ENCODE results near the gene MVB12B.
A peak's percentile ranks its signal among the peaks of the same experiment; 100 is the strongest.
"Not testable (repeated sequence)": the region's sequence is repeated elsewhere in the genome, so short reads cannot be mapped to it uniquely, and the experiment has no call there.

Gene MVB12B, protein sequence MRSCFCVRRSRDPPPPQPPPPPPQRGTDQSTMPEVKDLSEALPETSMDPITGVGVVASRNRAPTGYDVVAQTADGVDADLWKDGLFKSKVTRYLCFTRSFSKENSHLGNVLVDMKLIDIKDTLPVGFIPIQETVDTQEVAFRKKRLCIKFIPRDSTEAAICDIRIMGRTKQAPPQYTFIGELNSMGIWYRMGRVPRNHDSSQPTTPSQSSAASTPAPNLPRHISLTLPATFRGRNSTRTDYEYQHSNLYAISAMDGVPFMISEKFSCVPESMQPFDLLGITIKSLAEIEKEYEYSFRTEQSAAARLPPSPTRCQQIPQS

DNA sequence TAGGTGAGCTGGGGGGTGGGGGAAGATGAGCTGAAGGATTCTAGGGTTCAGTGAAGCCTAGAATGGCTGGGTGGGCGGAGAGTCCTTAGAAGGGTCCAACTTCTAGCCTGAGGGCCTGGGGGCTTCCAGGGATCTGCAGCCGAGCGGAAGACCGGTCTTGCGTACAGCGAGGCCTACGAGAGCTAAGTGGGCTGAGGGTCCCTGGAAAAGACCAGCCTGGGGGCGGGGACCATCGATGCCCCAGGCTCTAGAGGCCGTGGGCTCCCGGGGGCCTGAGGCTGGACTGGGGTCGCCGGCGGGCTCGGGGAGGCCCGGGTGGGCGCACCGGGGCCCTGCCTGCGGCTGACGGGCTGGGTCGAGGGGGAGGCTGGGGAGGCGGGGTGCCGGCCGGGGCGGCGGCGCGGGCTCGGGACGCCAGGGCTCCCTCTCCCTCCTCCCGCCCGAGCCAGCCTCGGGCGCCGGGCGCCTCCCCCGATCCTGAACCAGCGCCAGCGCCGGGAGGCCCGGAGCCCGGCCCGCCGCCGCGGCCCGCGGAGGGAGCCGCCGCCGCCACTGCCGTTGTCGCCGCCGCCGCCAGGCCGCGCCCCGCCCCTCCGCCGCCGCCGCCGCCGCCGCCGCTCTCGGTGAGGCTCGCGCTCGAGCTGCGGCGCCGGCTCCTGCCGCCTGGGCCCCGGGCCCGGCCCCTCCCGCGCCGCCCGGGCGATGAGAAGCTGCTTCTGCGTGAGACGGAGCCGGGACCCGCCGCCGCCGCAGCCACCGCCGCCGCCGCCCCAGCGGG is at the start of gene MVB12B:
Gene MVB12B (plus strand): TSS at position 602 of the 778 bp plus-strand sequence. CDS start 101 bp downstream, at position 703.
- Histone ChIP-seq H3K27me3 (ENCODE audit: control insufficient read depth, insufficient read depth, low read length) (peaks cover 4% of the 10 kb centered on the region), H3K4me3 (ENCODE audit: low read length) (peak within 1 kb of the TSS; percentile 36), H3K9ac (ENCODE audit: low read length) (peak within 1 kb of the TSS; percentile 70), H3K4me1 (ENCODE audit: control insufficient read depth, insufficient read depth, low read length) (no peaks in the 10 kb centered on the region), H3K9me3 (ENCODE audit: control insufficient read depth, low read length) (no peaks in the 10 kb centered on the region), H3K36me3 (ENCODE audit: control insufficient read depth, insufficient read depth, low read length) (no peaks in the 10 kb centered on the region)

DNA sequence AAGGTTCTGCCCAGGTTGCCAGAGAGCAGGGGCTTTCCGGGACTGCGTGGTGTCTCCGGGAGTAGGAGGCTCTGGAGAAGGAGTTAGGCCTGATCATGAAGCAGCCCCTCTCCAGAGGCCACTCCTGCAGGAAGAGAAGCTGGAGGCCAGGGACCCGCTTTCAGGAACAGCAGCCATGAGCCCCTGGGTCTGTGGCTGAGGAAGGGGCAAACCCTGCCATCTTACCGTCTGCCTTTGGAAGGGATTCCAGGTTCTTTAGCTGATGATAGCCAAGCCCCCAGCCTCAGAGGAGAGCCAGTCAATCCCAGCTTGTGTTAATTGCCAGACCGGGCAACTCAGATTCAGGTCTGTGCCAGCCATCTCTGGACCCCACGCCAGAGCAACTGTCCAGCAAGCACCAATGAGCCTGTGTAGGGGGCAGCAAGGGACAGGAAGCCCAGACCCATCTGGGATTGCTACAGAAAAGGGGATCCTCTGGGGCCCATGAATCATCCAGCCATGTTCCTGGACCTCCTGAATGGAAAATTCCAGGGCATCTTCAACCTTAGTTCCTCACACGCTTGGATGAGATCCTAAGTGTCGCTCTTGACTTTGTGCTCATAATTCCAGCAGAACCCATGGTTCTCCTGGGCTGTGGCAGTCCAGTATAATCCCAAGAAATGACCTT is 42.7 kb upstream of the MVB12B start:
- Histone ChIP-seq H3K9ac (ENCODE audit: low read length) (no peak overlapping the region), H3K4me1 (ENCODE audit: control insufficient read depth, insufficient read depth, low read length) (no peaks in the 10 kb centered on the region), H3K27me3 (ENCODE audit: control insufficient read depth, insufficient read depth, low read length) (no peaks in the 10 kb centered on the region), H3K36me3 (ENCODE audit: control insufficient read depth, insufficient read depth, low read length) (no peaks in the 10 kb centered on the region), H3K4me3 (ENCODE audit: low read length) (no peak overlapping the region), H3K9me3 (ENCODE audit: control insufficient read depth, low read length) (no peaks in the 10 kb centered on the region)

DNA sequence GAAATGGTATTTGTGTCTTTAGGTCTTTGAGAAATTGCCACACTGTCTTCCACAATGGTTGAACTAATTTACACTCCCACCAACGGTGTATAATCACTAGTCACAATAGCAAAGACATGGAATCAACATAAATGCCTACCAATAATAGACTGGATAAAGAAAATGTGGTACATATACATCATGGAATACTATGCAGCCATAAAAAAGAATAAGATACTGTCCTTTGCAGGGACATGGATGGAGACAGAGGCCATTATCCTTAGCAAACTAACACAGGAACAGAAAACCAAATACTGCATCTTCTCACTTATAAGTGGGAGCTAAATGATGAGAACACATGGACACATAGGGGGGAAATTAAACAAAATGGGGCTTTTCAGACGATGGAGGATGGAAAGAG is 41.0 kb upstream of the MVB12B start:
- H3K4me3 ChIP-seq (ENCODE audit: low read length); H3K9ac ChIP-seq (ENCODE audit: low read length); H3K27me3 ChIP-seq (ENCODE audit: control insufficient read depth, insufficient read depth, low read length); H3K36me3 ChIP-seq (ENCODE audit: control insufficient read depth, insufficient read depth, low read length); H3K4me1 ChIP-seq (ENCODE audit: control insufficient read depth, insufficient read depth, low read length); H3K9me3 ChIP-seq (ENCODE audit: control insufficient read depth, low read length): not testable (repeated sequence)

DNA sequence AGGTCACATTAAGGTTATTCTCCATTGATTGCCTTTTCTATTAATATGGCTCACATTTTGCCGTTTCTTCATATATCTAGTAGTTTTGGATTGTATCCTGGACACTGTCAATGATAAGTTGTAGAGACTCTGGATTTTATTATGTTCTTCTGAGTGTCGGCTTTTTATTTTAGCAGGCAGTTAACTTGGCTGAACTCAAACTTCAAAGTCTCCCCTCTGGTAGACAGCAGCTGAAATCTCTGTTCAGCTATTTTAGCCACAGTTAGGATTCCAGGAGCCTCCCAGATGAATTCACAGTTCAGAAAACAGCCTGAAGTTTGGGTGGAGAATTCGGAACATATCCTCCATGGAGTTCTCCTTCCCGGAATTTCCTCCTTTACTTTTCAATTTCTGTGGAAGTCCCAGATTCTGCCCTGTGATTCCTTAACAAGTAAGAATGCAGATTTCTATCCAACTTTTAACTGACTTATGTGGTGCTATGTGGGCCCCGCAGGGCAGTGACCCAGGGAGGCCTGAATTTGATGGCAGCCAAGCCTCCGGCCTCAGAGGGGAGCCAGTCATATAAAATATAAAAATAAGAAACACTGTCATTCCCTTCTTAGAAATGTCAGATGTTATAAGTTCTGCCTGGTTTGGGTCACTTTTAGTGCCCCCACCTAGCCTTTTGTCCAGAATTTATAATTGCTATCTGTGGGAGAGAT is 39.3 kb upstream of the MVB12B start:
- Histone ChIP-seq H3K9ac (ENCODE audit: low read length) (no peak overlapping the region), H3K4me3 (ENCODE audit: low read length) (no peak overlapping the region), H3K9me3 (ENCODE audit: control insufficient read depth, low read length) (no peaks in the 10 kb centered on the region), H3K4me1 (ENCODE audit: control insufficient read depth, insufficient read depth, low read length) (no peaks in the 10 kb centered on the region), H3K36me3 (ENCODE audit: control insufficient read depth, insufficient read depth, low read length) (no peaks in the 10 kb centered on the region), H3K27me3 (ENCODE audit: control insufficient read depth, insufficient read depth, low read length) (no peaks in the 10 kb centered on the region)

DNA sequence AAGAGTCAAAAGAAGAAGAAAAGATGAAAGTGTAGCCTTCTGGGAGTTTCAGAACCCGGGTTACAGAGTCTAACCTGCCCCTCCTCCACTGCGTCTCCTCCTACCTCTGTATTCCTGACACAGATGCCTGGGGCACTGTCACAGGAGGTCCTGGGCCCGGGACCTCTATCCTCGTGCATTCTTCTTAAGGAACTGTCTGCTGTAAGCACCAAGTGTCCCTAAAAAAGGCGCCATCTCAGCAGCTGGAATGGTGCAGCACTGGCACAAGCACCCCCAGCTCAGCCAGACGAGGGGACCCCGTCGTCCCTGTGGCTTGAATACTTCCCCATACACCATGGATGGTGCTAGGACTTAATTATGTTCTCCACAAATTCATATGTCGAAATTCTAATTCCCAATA is 35.8 kb upstream of the MVB12B start:
- no peak overlapping the region for H3K9ac ChIP-seq (ENCODE audit: low read length)
- no peaks in the 10 kb centered on the region for H3K27me3 ChIP-seq (ENCODE audit: control insufficient read depth, insufficient read depth, low read length)
- H3K4me3 ChIP-seq (ENCODE audit: low read length), result no peak overlapping the region
- H3K9me3 ChIP-seq (ENCODE audit: control insufficient read depth, low read length), result no peaks in the 10 kb centered on the region
- H3K4me1 ChIP-seq (ENCODE audit: control insufficient read depth, insufficient read depth, low read length), result no peaks in the 10 kb centered on the region
- no peaks in the 10 kb centered on the region for H3K36me3 ChIP-seq (ENCODE audit: control insufficient read depth, insufficient read depth, low read length)

DNA sequence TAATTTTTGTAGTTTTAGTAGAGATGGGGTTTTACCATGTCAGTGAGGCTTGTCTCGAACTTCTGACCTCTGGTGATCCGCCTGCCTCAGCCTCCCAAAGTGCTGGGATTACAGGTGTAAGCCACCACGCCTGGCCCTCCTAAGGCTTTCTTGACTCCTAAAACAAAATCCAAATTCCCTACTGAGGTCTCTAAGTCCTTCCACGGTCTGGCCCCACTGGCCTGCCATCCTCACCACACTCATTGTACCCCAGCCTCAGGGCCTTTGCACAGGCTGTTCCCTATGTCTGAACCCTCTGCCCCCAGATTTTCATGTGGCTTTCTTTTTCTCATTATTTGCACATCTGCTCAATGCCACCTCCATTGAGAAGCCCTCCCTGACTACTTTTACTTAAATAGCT is 34.7 kb upstream of the MVB12B start:
- Histone ChIP-seq H3K4me3 (ENCODE audit: low read length) (no peak overlapping the region), H3K9me3 (ENCODE audit: control insufficient read depth, low read length) (no peaks in the 10 kb centered on the region), H3K36me3 (ENCODE audit: control insufficient read depth, insufficient read depth, low read length) (no peaks in the 10 kb centered on the region), H3K27me3 (ENCODE audit: control insufficient read depth, insufficient read depth, low read length) (no peaks in the 10 kb centered on the region), H3K9ac (ENCODE audit: low read length) (no peak overlapping the region), H3K4me1 (ENCODE audit: control insufficient read depth, insufficient read depth, low read length) (no peaks in the 10 kb centered on the region)

DNA sequence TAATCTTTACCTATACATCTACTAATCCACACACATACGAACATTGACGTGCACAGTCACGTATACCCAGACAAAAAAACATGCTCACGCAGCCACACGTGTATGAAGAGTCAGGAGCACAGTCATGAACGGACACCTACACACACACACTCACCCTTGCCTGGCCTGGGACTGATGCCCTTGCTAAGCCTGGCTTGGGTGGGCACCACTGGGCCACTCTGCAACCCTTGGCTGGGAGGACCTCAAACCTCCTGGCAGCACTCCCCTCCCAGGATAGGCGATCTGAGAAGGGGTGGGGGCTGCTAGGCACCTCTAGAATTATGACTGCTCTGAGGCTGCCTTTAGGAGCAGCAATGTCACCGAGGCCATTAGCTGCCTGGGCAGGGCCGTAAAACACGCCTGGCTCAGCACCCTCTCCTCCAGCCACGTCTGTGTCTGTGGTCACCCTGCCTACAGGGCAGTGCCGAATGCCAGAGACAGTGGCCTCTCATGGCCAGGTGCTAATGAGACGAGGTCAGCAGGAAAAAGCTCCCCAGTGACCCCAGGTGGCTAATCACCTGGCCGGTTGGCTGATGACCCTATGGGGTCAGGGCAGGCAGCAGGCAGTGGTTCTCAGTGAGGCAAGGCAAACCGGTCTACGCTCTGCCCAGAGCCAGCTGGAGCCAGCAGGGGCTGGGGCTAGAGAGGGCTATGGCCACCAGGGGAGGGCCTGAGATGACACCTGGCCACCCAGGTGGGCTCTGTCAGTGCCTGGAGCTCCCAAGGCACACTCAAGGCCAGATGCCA is 33.7 kb upstream of the MVB12B start:
- Histone ChIP-seq H3K27me3 (ENCODE audit: control insufficient read depth, insufficient read depth, low read length) (no peaks in the 10 kb centered on the region), H3K9ac (ENCODE audit: low read length) (no peak overlapping the region), H3K4me3 (ENCODE audit: low read length) (no peak overlapping the region), H3K36me3 (ENCODE audit: control insufficient read depth, insufficient read depth, low read length) (no peaks in the 10 kb centered on the region), H3K9me3 (ENCODE audit: control insufficient read depth, low read length) (no peaks in the 10 kb centered on the region), H3K4me1 (ENCODE audit: control insufficient read depth, insufficient read depth, low read length) (no peaks in the 10 kb centered on the region)

DNA sequence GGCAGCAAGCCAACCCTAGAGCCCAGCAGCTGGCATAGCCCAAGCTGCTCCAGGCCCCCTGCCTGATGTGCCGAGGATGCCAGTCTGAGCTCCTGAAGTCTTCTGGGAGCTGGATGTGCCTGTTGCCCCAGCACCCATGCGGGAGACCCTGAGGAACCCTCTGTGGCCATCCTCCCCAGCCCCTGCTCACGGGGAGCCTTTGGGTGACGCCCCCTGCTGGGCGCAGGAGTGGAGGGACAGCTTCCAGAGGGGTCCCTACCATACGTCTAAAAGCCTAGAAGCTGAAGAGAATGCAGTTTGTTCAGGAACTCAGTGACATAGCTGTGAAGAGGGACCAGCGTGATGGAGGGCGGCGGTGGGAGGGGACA is 33.1 kb upstream of the MVB12B start:
- H3K4me3 ChIP-seq (ENCODE audit: low read length), result no peak overlapping the region
- H3K4me1 ChIP-seq (ENCODE audit: control insufficient read depth, insufficient read depth, low read length), result no peaks in the 10 kb centered on the region
- no peaks in the 10 kb centered on the region for H3K27me3 ChIP-seq (ENCODE audit: control insufficient read depth, insufficient read depth, low read length)
- no peaks in the 10 kb centered on the region for H3K9me3 ChIP-seq (ENCODE audit: control insufficient read depth, low read length)
- no peaks in the 10 kb centered on the region for H3K36me3 ChIP-seq (ENCODE audit: control insufficient read depth, insufficient read depth, low read length)
- no peak overlapping the region for H3K9ac ChIP-seq (ENCODE audit: low read length)

DNA sequence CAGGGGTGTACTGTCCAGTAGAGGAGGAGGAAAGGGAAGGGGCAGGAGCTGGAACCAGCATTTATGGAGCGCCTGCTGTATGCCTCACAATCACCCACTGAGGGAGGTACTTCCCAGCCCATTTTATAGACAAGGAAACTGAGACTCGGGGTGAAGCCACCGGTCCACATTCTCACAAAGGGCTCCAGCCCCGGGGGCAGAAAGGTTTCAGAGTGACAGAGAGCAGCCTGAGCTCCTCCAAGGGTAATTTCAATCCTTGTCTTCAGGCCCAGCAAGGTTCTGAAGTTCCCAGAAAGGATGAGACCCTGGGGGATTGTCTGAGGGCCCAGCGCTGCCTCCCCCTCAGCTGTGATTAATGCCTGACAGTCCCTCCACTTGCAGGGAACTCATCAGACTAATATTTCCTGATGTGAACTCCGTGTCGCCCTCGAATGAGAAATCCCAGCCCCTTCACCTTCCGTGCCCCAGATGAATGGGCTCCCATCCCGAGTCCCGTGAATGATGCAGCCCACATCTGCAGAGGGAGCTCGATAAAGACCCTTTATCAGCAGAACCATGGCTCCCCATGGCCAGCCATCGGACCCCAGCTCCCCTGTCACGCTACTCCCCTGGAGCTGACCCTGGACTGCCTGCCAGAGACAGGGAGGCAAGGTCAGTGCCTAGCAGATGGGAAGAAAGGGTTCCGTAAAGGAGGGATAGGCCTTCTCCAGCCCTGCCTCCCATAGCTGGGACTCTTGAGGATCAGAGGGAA is 32.1 kb upstream of the MVB12B start:
- Histone ChIP-seq H3K9me3 (ENCODE audit: control insufficient read depth, low read length) (no peaks in the 10 kb centered on the region), H3K36me3 (ENCODE audit: control insufficient read depth, insufficient read depth, low read length) (no peaks in the 10 kb centered on the region), H3K27me3 (ENCODE audit: control insufficient read depth, insufficient read depth, low read length) (no peaks in the 10 kb centered on the region), H3K4me3 (ENCODE audit: low read length) (no peak overlapping the region), H3K4me1 (ENCODE audit: control insufficient read depth, insufficient read depth, low read length) (no peaks in the 10 kb centered on the region), H3K9ac (ENCODE audit: low read length) (no peak overlapping the region)

DNA sequence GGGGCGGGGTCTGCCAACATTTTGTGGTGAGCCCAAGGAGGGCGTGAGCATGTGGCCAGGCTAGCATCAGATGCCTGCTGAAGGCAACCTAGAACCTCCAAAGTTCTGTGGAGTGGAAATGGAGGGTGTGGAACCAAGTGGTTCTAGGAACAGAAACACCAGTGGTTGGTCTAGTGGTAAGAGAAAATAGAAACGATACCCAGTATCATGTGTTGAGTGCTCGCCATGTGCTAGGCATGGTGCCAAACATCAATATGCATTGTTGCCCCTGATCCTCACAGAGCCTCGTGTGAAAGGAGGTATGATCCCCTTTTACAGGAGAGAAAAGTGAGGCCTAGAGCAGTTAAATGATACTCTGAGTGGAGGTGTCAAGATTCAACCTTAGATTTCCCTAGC is 31.5 kb upstream of the MVB12B start:
- Histone ChIP-seq H3K9me3 (ENCODE audit: control insufficient read depth, low read length) (no peaks in the 10 kb centered on the region), H3K27me3 (ENCODE audit: control insufficient read depth, insufficient read depth, low read length) (no peaks in the 10 kb centered on the region), H3K4me3 (ENCODE audit: low read length) (no peak overlapping the region), H3K4me1 (ENCODE audit: control insufficient read depth, insufficient read depth, low read length) (no peaks in the 10 kb centered on the region), H3K36me3 (ENCODE audit: control insufficient read depth, insufficient read depth, low read length) (no peaks in the 10 kb centered on the region), H3K9ac (ENCODE audit: low read length) (no peak overlapping the region)

DNA sequence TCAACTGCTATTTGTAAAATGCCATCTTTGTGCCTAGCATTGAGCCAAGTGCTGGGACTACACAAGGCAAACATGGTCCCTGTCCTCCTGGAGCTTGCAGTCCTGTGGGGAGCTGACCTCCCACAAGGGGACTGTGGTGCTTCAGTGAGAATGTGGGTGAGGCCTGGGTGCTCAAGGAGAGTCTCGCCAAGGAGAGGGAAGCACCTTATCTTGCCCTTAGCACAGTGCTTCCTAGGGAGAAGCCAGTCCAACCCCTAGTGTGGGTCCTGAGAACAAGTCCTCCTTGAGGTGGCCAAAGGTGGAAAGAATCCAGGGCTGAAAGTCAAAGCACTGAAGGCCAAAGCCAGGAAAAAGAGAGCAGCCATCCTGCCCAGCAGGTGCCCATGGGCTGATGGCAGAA is 31.1 kb upstream of the MVB12B start:
- Histone ChIP-seq H3K4me3 (ENCODE audit: low read length) (no peak overlapping the region), H3K9me3 (ENCODE audit: control insufficient read depth, low read length) (no peaks in the 10 kb centered on the region), H3K36me3 (ENCODE audit: control insufficient read depth, insufficient read depth, low read length) (no peaks in the 10 kb centered on the region), H3K27me3 (ENCODE audit: control insufficient read depth, insufficient read depth, low read length) (no peaks in the 10 kb centered on the region), H3K9ac (ENCODE audit: low read length) (no peak overlapping the region), H3K4me1 (ENCODE audit: control insufficient read depth, insufficient read depth, low read length) (no peaks in the 10 kb centered on the region)
